GM12878 (cell line): Measurements from ENCODE around the gene IRF7. TPM values are rescaled to one million over a fixed set of nuclear protein-coding genes. Genes with fewer than 3 reads are reported as not detected.
"Not testable (repeated sequence)": the region's sequence is repeated elsewhere in the genome, so short reads cannot be mapped to it uniquely, and the experiment has no call there.

Source experiments
- ATAC-seq: fragments of 200-7000 bp; cut with Tn5 transposase; 3 replicates; pipeline ENCODE4 v1.9.1; 2020; ENCODE audit warnings: mild to moderate bottlenecking, moderate library complexity
- BruUV-seq: library from RNA; stranded (reverse); fragments of 400-500 nt; replicated peaks from 2 replicates; lab custom pipeline; 2021; lab: Mats Ljungman, UMichigan
- CTCF ChIA-PET: fragments of 300-600 bp; sonication (Branson Sonifier 250); formaldehyde crosslinking; extraction: SDS; loops from one replicate; lab custom pipeline; 2021; ENCODE audit warnings: inconsistent platforms; lab: Yijun Ruan, JAX
- POLR2A ChIA-PET: fragments of 350-600 bp; formaldehyde crosslinking; extraction: SDS; loops from one replicate; lab custom pipeline; 2021; ENCODE audit warnings: inconsistent platforms; lab: Charles Lee
- RAD21 ChIA-PET: fragments of 300-600 bp; sonication (Branson Sonifier 250); formaldehyde crosslinking; loops from one replicate; lab custom pipeline; 2023; ENCODE audit warnings: antibody characterized with exemption; ENCODE audit not compliant: unreplicated experiment; lab: Charles Lee
- SMC1A ChIA-PET: fragments of 300-600 bp; sonication (Branson Sonifier 250); formaldehyde crosslinking; loops from one replicate; lab custom pipeline; 2023; ENCODE audit not compliant: unreplicated experiment, uncharacterized antibody; lab: Charles Lee
- DNase-seq: peaks from one replicate; pipeline ENCODE4 v3.0.0-alpha.2; 2011; ENCODE audit warnings: low read depth, low spot score
- FAIRE-seq: peaks from 3 replicates; lab custom pipeline; 2011; peaks lifted over from hg19 to GRCh38; lab: Jason Lieb, UNC
- H2AFZ ChIP-seq: 2 replicates; pipeline ENCODE4 v1.6.0; 2011; ENCODE audit warnings: low read depth, low read length, control low read depth; ENCODE audit not compliant: control insufficient read depth
- H3K27ac ChIP-seq: 2 replicates; pipeline ENCODE4 v1.5.1; 2011; ENCODE audit warnings: control low read depth; ENCODE audit not compliant: control insufficient read depth, insufficient read depth
- H3K27me3 ChIP-seq, 2 experiments: replicated peaks in 1 of 2; 2 replicates each; pipeline versions ENCODE4 v1.6.0 to v1.6.1; 2011; ENCODE audit warnings: low read length in 1 of 2; ENCODE audit not compliant: control insufficient read depth in 2 of 2, insufficient read depth in 2 of 2
- H3K36me3 ChIP-seq, 2 experiments: 2 replicates each; pipeline ENCODE4 v1.5.1; 2011; ENCODE audit warnings: low read length in 1 of 2; ENCODE audit not compliant: control insufficient read depth in 2 of 2, insufficient read depth in 2 of 2
- H3K4me1 ChIP-seq: 2 replicates; pipeline ENCODE4 v1.6.1; 2011; ENCODE audit warnings: mild to moderate bottlenecking, low read length, moderate library complexity, mixed read lengths; ENCODE audit not compliant: control insufficient read depth, insufficient read depth
- H3K4me2 ChIP-seq: 2 replicates; pipeline ENCODE4 v1.6.0; 2011; ENCODE audit warnings: control low read depth; ENCODE audit not compliant: control insufficient read depth, insufficient read depth
- H3K4me3 ChIP-seq: fragments of 200-600 bp; sonication (generic); 2 replicates; pipeline ENCODE4 v1.5.1; 2016
- H3K79me2 ChIP-seq: 2 replicates; pipeline ENCODE4 v1.6.0; 2011; ENCODE audit warnings: low read length; ENCODE audit not compliant: control insufficient read depth, insufficient read depth
- H3K9ac ChIP-seq: 2 replicates; pipeline ENCODE4 v1.8.0; 2011; ENCODE audit warnings: low read length, control low read depth, mixed read lengths; ENCODE audit not compliant: control insufficient read depth, insufficient read depth
- H3K9me3 ChIP-seq: replicated peaks from 3 replicates; pipeline ENCODE4 v1.5.1; 2011; ENCODE audit warnings: mild to moderate bottlenecking, low read length; ENCODE audit not compliant: control insufficient read depth, insufficient read depth
- H4K20me1 ChIP-seq: 2 replicates; pipeline ENCODE4 v1.6.0; 2011; ENCODE audit not compliant: control insufficient read depth, insufficient read depth
- CBFB ChIP-seq: IDR thresholded peaks from 2 replicates; pipeline ENCODE4 v1.6.1; 2016; ENCODE audit warnings: antibody characterized with exemption, low read depth
- CEBPB ChIP-seq, 2 experiments: fragments of 150-350 bp in 1 of 2; IDR thresholded peaks; 2 replicates each; pipeline ENCODE4 v1.6.1; 2012 to 2014; ENCODE audit warnings: low read depth in 2 of 2, low read length in 2 of 2, borderline replicate concordance in 1 of 2, inconsistent platforms in 1 of 2
- CHD1 ChIP-seq: IDR thresholded peaks from 2 replicates; pipeline ENCODE4 v1.6.1; 2012; ENCODE audit warnings: low read depth, low read length, improper control_type of control experiment
- FOXK2 ChIP-seq: fragments of 450-650 bp; IDR thresholded peaks from 2 replicates; pipeline ENCODE4 v1.6.1; 2017; ENCODE audit warnings: mild to moderate bottlenecking, moderate library complexity
- HDGF ChIP-seq: fragments of 450-650 bp; IDR thresholded peaks from 2 replicates; pipeline ENCODE4 v1.6.1; 2016; ENCODE audit warnings: antibody characterized with exemption
- IKZF1 ChIP-seq: fragments of 450-650 bp; conservative IDR thresholded peaks from 2 replicates; pipeline ENCODE4 v1.6.1; 2017; ENCODE audit warnings: antibody characterized with exemption, mild to moderate bottlenecking
- PAX5 ChIP-seq: IDR thresholded peaks from 2 replicates; pipeline ENCODE4 v1.6.1; 2011; ENCODE audit warnings: low read depth, low read length, borderline replicate concordance
- RAD21 ChIP-seq: IDR thresholded peaks from 2 replicates; pipeline ENCODE4 v1.6.1; 2011; ENCODE audit warnings: mild to moderate bottlenecking, low read depth, low read length, moderate library complexity; ENCODE audit not compliant: insufficient read depth
- RCOR1 ChIP-seq: conservative IDR thresholded peaks from 2 replicates; pipeline ENCODE4 v1.6.1; 2012; ENCODE audit warnings: low read depth, low read length, improper control_type of control experiment
- SREBF2 ChIP-seq: IDR thresholded peaks from 2 replicates; pipeline ENCODE4 v1.6.1; 2012; ENCODE audit warnings: mild to moderate bottlenecking, low read length
- ZNF384 ChIP-seq: IDR thresholded peaks from 2 replicates; pipeline ENCODE4 v1.6.1; 2012; ENCODE audit warnings: low read depth, mild to moderate bottlenecking, low read length, improper control_type of control experiment, borderline replicate concordance
- ZZZ3 ChIP-seq: IDR thresholded peaks from 2 replicates; pipeline ENCODE4 v1.6.1; 2011; ENCODE audit warnings: low read depth; ENCODE audit not compliant: control insufficient read depth, insufficient read length
- WGBS: methylation state at CpG from one replicate; pipeline ENCODE4 v1.1.6; 2016; ENCODE audit warnings: low lambda C conversion rate; ENCODE audit not compliant: insufficient replicate concordance, insufficient coverage; ENCODE audit errors: missing lambda C conversion rate; 5-methylcytosine and 5-hydroxymethylcytosine counted together
- in situ Hi-C: fragments of 300-500 bp; cut with MboI; formaldehyde crosslinking; loops from 9 replicates; pipeline ENCODE4 v1.14.3; 2018; ENCODE audit warnings: mixed read lengths
- intact Hi-C: fragments of 100-400 bp; cut with micrococcal nuclease; formaldehyde crosslinking; loops from one replicate; pipeline ENCODE4 v1.14.2; 2022; ENCODE audit not compliant: unreplicated experiment
- polyA plus RNA-seq, 11 experiments: library from polyadenylated mRNA; depleted of rRNA in 4 of 11; unstranded in 6 of 11; stranded (reverse) in 5 of 11; fragments of >200 nt; fragmentation: Nextera tagmentation in 4 of 11; fragmentation: Illumina TruSeq in 1 of 11; extraction: Ambion mirVana in 4 of 11; extraction: Trizol in 1 of 11; gene quantifications; 1 replicate in 1 of 11; 2 replicates in 10 of 11; pipeline versions ENCODE4 v1.2.1 to v1.2.3, GENCODE V29; 2011 to 2016; ENCODE audit warnings: inconsistent platforms in 2 of 11, missing spikeins in 2 of 11, low read depth in 1 of 11
- total RNA-seq, 4 experiments: library from RNA; depleted of rRNA in 3 of 4; stranded (reverse); fragments of >200 nt in 3 of 4; fragmentation: Illumina TruSeq in 1 of 4; extraction: Trizol in 1 of 4; gene quantifications; 2 replicates each; pipeline versions ENCODE4 v1.2.1 to v1.2.3, GENCODE V29; 2013 to 2021
- TF ChIP-seq, protein P1 (sequence below): IDR thresholded peaks from 2 replicates; pipeline ENCODE4 v1.6.1; 2011; ENCODE audit warnings: low read depth, low read length, improper control_type of control experiment, borderline replicate concordance
- TF ChIP-seq, protein P2 (sequence below), 3 experiments: IDR thresholded peaks in 2 of 3; conservative IDR thresholded peaks in 1 of 3; 2 replicates each; pipeline ENCODE4 v1.5.1; 2011; ENCODE audit warnings: low read depth in 3 of 3, low read length in 3 of 3, mild to moderate bottlenecking in 3 of 3, control low read depth in 2 of 3, moderate library complexity in 2 of 3, inconsistent platforms in 1 of 3, mixed read lengths in 1 of 3; ENCODE audit not compliant: control insufficient read depth in 2 of 3, insufficient read depth in 1 of 3; ENCODE audit errors: extremely low read depth in 1 of 3

Gene IRF7
- total and polyA plus RNA-seq, 10 of the 15 experiments (the other 5 are each of a cell fraction or from before 2014, with no cell fraction given), result 4.4 to 141 (median 67.6) TPM

DNA sequence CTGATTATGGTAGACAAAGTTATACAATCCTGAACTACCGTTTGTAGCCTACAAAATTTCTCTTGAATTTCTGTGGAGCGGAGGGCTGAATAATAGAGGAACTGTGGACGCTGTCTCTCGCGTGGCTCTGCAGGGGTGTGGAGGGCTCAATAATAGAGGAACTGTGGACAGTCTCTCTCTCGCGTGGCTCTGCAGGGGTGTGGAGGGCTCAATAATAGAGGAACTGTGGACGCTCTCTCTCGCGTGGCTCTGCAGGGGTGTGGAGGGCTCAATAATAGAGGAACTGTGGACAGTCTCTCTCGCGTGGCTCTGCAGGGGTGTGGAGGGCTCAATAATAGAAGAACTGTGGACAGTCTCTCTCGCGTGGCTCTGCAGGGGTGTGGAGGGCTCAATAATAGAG, 37.4 kb upstream of the IRF7 start:
- H3K27me3 ChIP-seq, BruUV-seq, FAIRE-seq, H3K36me3 ChIP-seq, H3K4me2 ChIP-seq, H3K4me1 ChIP-seq, POLR2A ChIA-PET, intact Hi-C loops, DNase-seq, H4K20me1 ChIP-seq, in situ Hi-C loops, H3K9me3 ChIP-seq, RAD21 ChIA-PET, CTCF ChIA-PET, H3K4me3 ChIP-seq, H2AFZ ChIP-seq, H3K9ac ChIP-seq, H3K27ac ChIP-seq, H3K79me2 ChIP-seq, ATAC-seq, SMC1A ChIA-PET: not testable (repeated sequence)
- WGBS, result 99% methylated on average over 14 of the region's 14 CpGs

GRCh38 chr11:650482-650881, 34.7 kb upstream of the IRF7 start:
- no peaks in the 10 kb centered on the region for H3K9me3 ChIP-seq
- ATAC-seq (no peak), FAIRE-seq (no peak), DNase-seq (no peak)
- H3K27me3 ChIP-seq, result no peaks in the 10 kb centered on the region
- H3K4me2 ChIP-seq, result no peak overlapping the region
- intact Hi-C loops (no loop called here), in situ Hi-C loops (no loop called here)
- BruUV-seq, result no TSS peak
- SMC1A ChIA-PET, result no interaction called here
- no peaks in the 10 kb centered on the region for H4K20me1 ChIP-seq
- POLR2A ChIA-PET, result no interaction called here
- H3K79me2 ChIP-seq, result no peaks in the 10 kb centered on the region
- H3K4me3 ChIP-seq, result no peak overlapping the region
- TF ChIP-seq CBFB, result no peak
- no peak for TF ChIP-seq CHD1
- TF ChIP-seq SREBF2, result no peak
- no peak for TF ChIP-seq ZZZ3
- TF ChIP-seq FOXK2, result no peak
- TF ChIP-seq ZNF384, result no peak
- TF ChIP-seq RCOR1, result no peak
- TF ChIP-seq HDGF, result no peak
- no peak for TF ChIP-seq PAX5
- no peak for TF ChIP-seq RAD21
- no peak for TF ChIP-seq IKZF1
- no peak for TF ChIP-seq CEBPB (IDR thresholded peaks at IDR 0.05; ENCODE audit: borderline replicate concordance in 1 of 2, low read depth in 2 of 2, low read length in 2 of 2)
- TF ChIP-seq, protein P1, sequence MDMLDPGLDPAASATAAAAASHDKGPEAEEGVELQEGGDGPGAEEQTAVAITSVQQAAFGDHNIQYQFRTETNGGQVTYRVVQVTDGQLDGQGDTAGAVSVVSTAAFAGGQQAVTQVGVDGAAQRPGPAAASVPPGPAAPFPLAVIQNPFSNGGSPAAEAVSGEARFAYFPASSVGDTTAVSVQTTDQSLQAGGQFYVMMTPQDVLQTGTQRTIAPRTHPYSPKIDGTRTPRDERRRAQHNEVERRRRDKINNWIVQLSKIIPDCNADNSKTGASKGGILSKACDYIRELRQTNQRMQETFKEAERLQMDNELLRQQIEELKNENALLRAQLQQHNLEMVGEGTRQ, result no peak
- TF ChIP-seq, protein P2, sequence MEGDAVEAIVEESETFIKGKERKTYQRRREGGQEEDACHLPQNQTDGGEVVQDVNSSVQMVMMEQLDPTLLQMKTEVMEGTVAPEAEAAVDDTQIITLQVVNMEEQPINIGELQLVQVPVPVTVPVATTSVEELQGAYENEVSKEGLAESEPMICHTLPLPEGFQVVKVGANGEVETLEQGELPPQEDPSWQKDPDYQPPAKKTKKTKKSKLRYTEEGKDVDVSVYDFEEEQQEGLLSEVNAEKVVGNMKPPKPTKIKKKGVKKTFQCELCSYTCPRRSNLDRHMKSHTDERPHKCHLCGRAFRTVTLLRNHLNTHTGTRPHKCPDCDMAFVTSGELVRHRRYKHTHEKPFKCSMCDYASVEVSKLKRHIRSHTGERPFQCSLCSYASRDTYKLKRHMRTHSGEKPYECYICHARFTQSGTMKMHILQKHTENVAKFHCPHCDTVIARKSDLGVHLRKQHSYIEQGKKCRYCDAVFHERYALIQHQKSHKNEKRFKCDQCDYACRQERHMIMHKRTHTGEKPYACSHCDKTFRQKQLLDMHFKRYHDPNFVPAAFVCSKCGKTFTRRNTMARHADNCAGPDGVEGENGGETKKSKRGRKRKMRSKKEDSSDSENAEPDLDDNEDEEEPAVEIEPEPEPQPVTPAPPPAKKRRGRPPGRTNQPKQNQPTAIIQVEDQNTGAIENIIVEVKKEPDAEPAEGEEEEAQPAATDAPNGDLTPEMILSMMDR (IDR thresholded peaks at IDR 0.05 in 2 of 3, conservative IDR thresholded peaks at IDR 0.05 in 1 of 3; ENCODE audit: control insufficient read depth in 2 of 3, extremely low read depth in 1 of 3, insufficient read depth in 1 of 3, low read depth in 3 of 3, low read length in 3 of 3), result no peak
- H3K27ac ChIP-seq, result no peak overlapping the region
- RAD21 ChIA-PET, result no interaction called here
- WGBS, result 91% methylated on average over 10 of the region's 10 CpGs
- H3K9ac ChIP-seq, result no peak overlapping the region
- CTCF ChIA-PET, result no interaction called here
- H2AFZ ChIP-seq, result no peak overlapping the region
- peaks cover 3 to 4% of the 10 kb centered on the region in 2 experiments; a peak in 3 of 4 replicates for H3K36me3 ChIP-seq
- peaks cover 10% of the 10 kb centered on the region for H3K4me1 ChIP-seq
